HepG2 (cell line): ENCODE data around the gene ST3GAL4. TPM values are rescaled to one million over a fixed set of nuclear protein-coding genes. Genes with fewer than 3 reads are reported as not detected.

Source experiments
- ATAC-seq: fragments of 200-7000 bp; cut with Tn5 transposase; 3 replicates; pipeline ENCODE4 v1.9.1; 2020; ENCODE audit warnings: mild to moderate bottlenecking, moderate library complexity
- BruUV-seq: library from RNA; stranded (reverse); fragments of 400-500 nt; replicated peaks from 2 replicates; lab custom pipeline; 2021; lab: Mats Ljungman, UMichigan
- CTCF ChIA-PET: fragments of 300-600 bp; formaldehyde crosslinking; extraction: SDS; loops from one replicate; lab custom pipeline; 2021; ENCODE audit warnings: low total read pairs, inconsistent platforms, low intra/inter-chr PET ratio; lab: Yijun Ruan, JAX
- POLR2A ChIA-PET: fragments of 350-600 bp; sonication (Branson Sonifier 250); formaldehyde crosslinking; loops from one replicate; lab custom pipeline; 2020; ENCODE audit warnings: antibody characterized with exemption, inconsistent platforms; lab: Yijun Ruan, JAX
- DNase-seq: peaks from one replicate; pipeline ENCODE4 v3.0.0-alpha.2; 2015; ENCODE audit warnings: low spot score
- FAIRE-seq: peaks from 3 replicates; lab custom pipeline; 2011; peaks lifted over from hg19 to GRCh38; lab: Jason Lieb, UNC
- H2AFZ ChIP-seq: one replicate; pipeline ENCODE4 v1.6.1; 2011; ENCODE audit warnings: low read length, inconsistent platforms
- H3K27ac ChIP-seq: fragments of 300-600 bp; 3 replicates; pipeline ENCODE4 v1.8.0; 2011; ENCODE audit warnings: mixed run types, mild to moderate bottlenecking, mixed read lengths, low read length, inconsistent platforms; ENCODE audit not compliant: insufficient read depth; ENCODE audit errors: extremely low read length
- H3K27me3 ChIP-seq, 2 experiments: fragments of 200-600 bp in 1 of 2; 2 replicates in 1 of 2; 3 replicates in 1 of 2; pipeline versions ENCODE4 v1.6.0 to v1.8.0; 2011; ENCODE audit warnings: low read length in 2 of 2, mild to moderate bottlenecking in 2 of 2, moderate library complexity in 2 of 2, inconsistent platforms in 1 of 2; ENCODE audit not compliant: insufficient read depth in 2 of 2, control insufficient read depth in 1 of 2
- H3K36me3 ChIP-seq, 2 experiments: fragments of 200-600 bp in 1 of 2; replicated peaks in 1 of 2; 2 replicates in 1 of 2; 3 replicates in 1 of 2; pipeline versions ENCODE4 v1.5.1 to v1.8.0; 2011; ENCODE audit warnings: low read length in 2 of 2, inconsistent platforms in 1 of 2; ENCODE audit not compliant: insufficient read depth in 2 of 2, control insufficient read depth in 1 of 2
- H3K4me1 ChIP-seq: 2 replicates; pipeline ENCODE4 v1.5.1; 2012; ENCODE audit warnings: low read length, inconsistent platforms; ENCODE audit not compliant: insufficient read depth
- H3K4me2 ChIP-seq: 2 replicates; pipeline ENCODE4 v1.6.0; 2011; ENCODE audit warnings: low read depth, low read length, inconsistent platforms
- H3K4me3 ChIP-seq, 3 experiments: fragments of 200-600 bp in 1 of 3; sonication (generic), shearing (Covaris generic) in 1 of 3; replicated peaks in 1 of 3; 2 replicates each; pipeline ENCODE4 v1.5.1; 2011 to 2016; ENCODE audit warnings: low read length in 3 of 3, inconsistent platforms in 2 of 3, low read depth in 2 of 3, mild to moderate bottlenecking in 2 of 3, control low read depth in 1 of 3, mixed read lengths in 1 of 3; ENCODE audit not compliant: insufficient read depth in 1 of 3
- H3K79me2 ChIP-seq: one replicate; pipeline ENCODE4 v1.6.1; 2011; ENCODE audit warnings: low read length, inconsistent platforms; ENCODE audit not compliant: insufficient read depth
- H3K9ac ChIP-seq: 2 replicates; pipeline ENCODE4 v1.6.0; 2011; ENCODE audit warnings: mild to moderate bottlenecking, low read depth, low read length, inconsistent platforms; ENCODE audit not compliant: insufficient read depth
- H3K9me3 ChIP-seq: 2 replicates; pipeline ENCODE4 v1.5.1; 2012; ENCODE audit warnings: mild to moderate bottlenecking, low read length
- H4K20me1 ChIP-seq: 2 replicates; pipeline ENCODE4 v1.6.0; 2011; ENCODE audit warnings: inconsistent platforms, mild to moderate bottlenecking, low read length, moderate library complexity; ENCODE audit not compliant: insufficient read depth
- ELF1 ChIP-seq: sonication (generic); formaldehyde crosslinking; IDR thresholded peaks from 2 replicates; pipeline ENCODE4 v1.4.0; 2020; ENCODE audit warnings: missing genetic modification reagents
- HIVEP1 ChIP-seq: sonication (generic); formaldehyde crosslinking; IDR thresholded peaks from 2 replicates; pipeline ENCODE4 v1.4.0; 2020; ENCODE audit warnings: mild to moderate bottlenecking, missing genetic modification reagents
- HMG20A ChIP-seq: IDR thresholded peaks from 2 replicates; pipeline ENCODE4 v1.6.1; 2016; ENCODE audit warnings: borderline replicate concordance
- HNRNPUL1 ChIP-seq: fragments of 200-400 bp; formaldehyde crosslinking; IDR thresholded peaks from 2 replicates; pipeline ENCODE4 v1.6.1; 2017; ENCODE audit warnings: low read depth, mild to moderate bottlenecking, low read length, moderate library complexity
- NKX3-1 ChIP-seq: sonication (generic); formaldehyde crosslinking; IDR thresholded peaks from 2 replicates; pipeline ENCODE4 v1.5.0; 2020; ENCODE audit warnings: missing genetic modification reagents
- NRL ChIP-seq: sonication (generic); formaldehyde crosslinking; IDR thresholded peaks from 2 replicates; pipeline ENCODE4 v1.5.0; 2020; ENCODE audit warnings: missing genetic modification reagents, mild to moderate bottlenecking, moderate library complexity, borderline replicate concordance
- REXO4 ChIP-seq: sonication (generic); formaldehyde crosslinking; IDR thresholded peaks from 2 replicates; pipeline ENCODE4 v1.8.0; 2022; ENCODE audit warnings: missing genetic modification reagents, mild to moderate bottlenecking, borderline replicate concordance
- RNF2 ChIP-seq: fragments of 450-650 bp; conservative IDR thresholded peaks from 2 replicates; pipeline ENCODE4 v1.6.1; 2016; ENCODE audit warnings: low read depth
- SP2 ChIP-seq: sonication (generic); formaldehyde crosslinking; IDR thresholded peaks from 2 replicates; pipeline ENCODE4 v1.5.1; 2020; ENCODE audit warnings: mild to moderate bottlenecking, missing genetic modification reagents
- TFDP2 ChIP-seq: sonication (generic); formaldehyde crosslinking; IDR thresholded peaks from 2 replicates; pipeline ENCODE4 v1.4.0; 2020; ENCODE audit warnings: missing genetic modification reagents
- TMF1 ChIP-seq: sonication (generic); formaldehyde crosslinking; IDR thresholded peaks from 2 replicates; pipeline ENCODE4 v1.8.1; 2022; ENCODE audit warnings: low read depth, missing genetic modification reagents
- ZNF18 ChIP-seq: sonication (generic); formaldehyde crosslinking; IDR thresholded peaks from 2 replicates; pipeline ENCODE4 v1.8.0; 2022; ENCODE audit warnings: mild to moderate bottlenecking, missing genetic modification reagents; ENCODE audit not compliant: insufficient replicate concordance
- ZNF317 ChIP-seq: sonication (generic); formaldehyde crosslinking; IDR thresholded peaks from 2 replicates; pipeline ENCODE4 v1.5.0; 2020; ENCODE audit warnings: mild to moderate bottlenecking, missing genetic modification reagents
- ZNF512B ChIP-seq: sonication (generic); formaldehyde crosslinking; IDR thresholded peaks from 2 replicates; pipeline ENCODE4 v1.5.1; 2020; ENCODE audit warnings: missing genetic modification reagents, mild to moderate bottlenecking, borderline replicate concordance
- ZNF616 ChIP-seq: sonication (generic); formaldehyde crosslinking; IDR thresholded peaks from 2 replicates; pipeline ENCODE4 v1.5.0; 2020; ENCODE audit warnings: low read depth, mild to moderate bottlenecking, missing genetic modification reagents
- ZNF670 ChIP-seq: sonication (generic); formaldehyde crosslinking; IDR thresholded peaks from 2 replicates; pipeline ENCODE4 v1.8.0; 2022; ENCODE audit warnings: mild to moderate bottlenecking, missing genetic modification reagents, borderline replicate concordance
- ZNF710 ChIP-seq: sonication (generic); formaldehyde crosslinking; IDR thresholded peaks from 2 replicates; pipeline ENCODE4 v1.5.0; 2020; ENCODE audit warnings: mild to moderate bottlenecking, missing genetic modification reagents, borderline replicate concordance
- ZNF720 ChIP-seq: sonication (generic); formaldehyde crosslinking; IDR thresholded peaks from 2 replicates; pipeline ENCODE4 v1.4.0; 2020; ENCODE audit warnings: missing genetic modification reagents
- ZNF841 ChIP-seq: sonication (generic); formaldehyde crosslinking; IDR thresholded peaks from 2 replicates; pipeline ENCODE4 v1.8.1; 2023; ENCODE audit warnings: missing genetic modification reagents, borderline replicate concordance
- WGBS: methylation state at CpG from one replicate; pipeline ENCODE4 v1.1.6; 2017; ENCODE audit warnings: low lambda C conversion rate; 5-methylcytosine and 5-hydroxymethylcytosine counted together
- in situ Hi-C: cut with HindIII; loops from 2 replicates; pipeline ENCODE4 v1.10.0; 2017; ENCODE audit warnings: low pct_unique_long_range_greater_than_20kb; ENCODE audit not compliant: extremely low pct_ligation_motif_present
- intact Hi-C: fragments of 100-400 bp; cut with micrococcal nuclease; formaldehyde crosslinking; loops from one replicate; pipeline ENCODE4 v1.10.0; 2022; ENCODE audit not compliant: unreplicated experiment
- polyA plus RNA-seq, 8 experiments: library from polyadenylated mRNA; depleted of rRNA in 3 of 8; stranded (reverse) in 7 of 8; unstranded in 1 of 8; fragments of >200 nt; fragmentation: Illumina TruSeq in 4 of 8; extraction: Trizol in 4 of 8; gene quantifications; 2 replicates each; pipeline versions ENCODE4 v1.2.1 to v1.2.3, GENCODE V29; 2011 to 2016; ENCODE audit warnings: low read depth in 4 of 8, missing spikeins in 1 of 8, mixed read lengths in 1 of 8; ENCODE audit not compliant: insufficient read depth in 1 of 8
- total RNA-seq, 5 experiments: library from RNA; depleted of rRNA; stranded (reverse); fragments of >200 nt; fragmentation: Illumina TruSeq; extraction: Trizol; gene quantifications; 2 replicates each; pipeline ENCODE4 v1.2.3, GENCODE V29; 2016; ENCODE audit warnings: low read depth in 1 of 5

The ST3GAL4 gene
- total and polyA plus RNA-seq, 2 of the 13 experiments (the other 11 are each of a cell fraction or from before 2014, with no cell fraction given), result 9.1 to 13.3 TPM

GRCh38 chr11:126398721-126399120, 43.2 kb downstream of the ST3GAL4 start:
- no peaks in the 10 kb centered on the region for H3K36me3 ChIP-seq
- no peaks in the 10 kb centered on the region for H3K9me3 ChIP-seq
- no peaks in the 10 kb centered on the region for H4K20me1 ChIP-seq
- DNase-seq (no peak), ATAC-seq (no peak), FAIRE-seq (no peak)
- in situ Hi-C loops (no loop called here), intact Hi-C loops (no loop called here)
- WGBS, result 100% methylated on average over 1 of the region's 1 CpG
- H3K27me3 ChIP-seq, result no peaks in the 10 kb centered on the region
- H3K9ac ChIP-seq, result no peak overlapping the region
- BruUV-seq, result no TSS peak
- no peak overlapping the region for H2AFZ ChIP-seq
- H3K4me2 ChIP-seq, result no peak overlapping the region
- ChIA-PET CTCF (no interaction called here), POLR2A (no interaction called here)
- no peak overlapping the region for H3K27ac ChIP-seq
- no peaks in the 10 kb centered on the region for H3K79me2 ChIP-seq
- H3K4me1 ChIP-seq, result no peaks in the 10 kb centered on the region
- no peak for TF ChIP-seq HMG20A (CRISPR knock-in tag)
- no peak for TF ChIP-seq ZNF841 (CRISPR knock-in tag)
- TF ChIP-seq TMF1 (CRISPR knock-in tag), result no peak
- TF ChIP-seq TFDP2 (CRISPR knock-in tag), result no peak
- TF ChIP-seq ZNF317 (CRISPR knock-in tag), result no peak
- no peak for TF ChIP-seq ZNF710 (CRISPR knock-in tag)
- TF ChIP-seq HIVEP1 (CRISPR knock-in tag), result no peak
- TF ChIP-seq NRL (CRISPR knock-in tag), result no peak
- no peak for TF ChIP-seq SP2 (CRISPR knock-in tag)
- TF ChIP-seq ZNF616 (CRISPR knock-in tag), result no peak
- TF ChIP-seq ZNF670, result no peak
- TF ChIP-seq HNRNPUL1, result no peak
- no peak for TF ChIP-seq RNF2
- TF ChIP-seq REXO4 (CRISPR knock-in tag), result no peak
- no peak for TF ChIP-seq ZNF720 (CRISPR knock-in tag)
- TF ChIP-seq ZNF512B, result no peak
- no peak for TF ChIP-seq NKX3-1 (CRISPR knock-in tag)
- TF ChIP-seq ELF1 (CRISPR knock-in tag), result no peak
- no peak for TF ChIP-seq ZNF18 (CRISPR knock-in tag)
- no peak overlapping the region for H3K4me3 ChIP-seq
